Amniotic epithelial cell (primary cell): Measurements from ENCODE around the gene TMUB2.
A peak's percentile ranks its signal among the peaks of the same experiment; 100 is the strongest.

Experiments
- DNase-seq: peaks from one replicate; pipeline ENCODE4 v3.0.0-alpha.2; 2010; ENCODE audit warnings: low read depth

TMUB2 gene

DNA sequence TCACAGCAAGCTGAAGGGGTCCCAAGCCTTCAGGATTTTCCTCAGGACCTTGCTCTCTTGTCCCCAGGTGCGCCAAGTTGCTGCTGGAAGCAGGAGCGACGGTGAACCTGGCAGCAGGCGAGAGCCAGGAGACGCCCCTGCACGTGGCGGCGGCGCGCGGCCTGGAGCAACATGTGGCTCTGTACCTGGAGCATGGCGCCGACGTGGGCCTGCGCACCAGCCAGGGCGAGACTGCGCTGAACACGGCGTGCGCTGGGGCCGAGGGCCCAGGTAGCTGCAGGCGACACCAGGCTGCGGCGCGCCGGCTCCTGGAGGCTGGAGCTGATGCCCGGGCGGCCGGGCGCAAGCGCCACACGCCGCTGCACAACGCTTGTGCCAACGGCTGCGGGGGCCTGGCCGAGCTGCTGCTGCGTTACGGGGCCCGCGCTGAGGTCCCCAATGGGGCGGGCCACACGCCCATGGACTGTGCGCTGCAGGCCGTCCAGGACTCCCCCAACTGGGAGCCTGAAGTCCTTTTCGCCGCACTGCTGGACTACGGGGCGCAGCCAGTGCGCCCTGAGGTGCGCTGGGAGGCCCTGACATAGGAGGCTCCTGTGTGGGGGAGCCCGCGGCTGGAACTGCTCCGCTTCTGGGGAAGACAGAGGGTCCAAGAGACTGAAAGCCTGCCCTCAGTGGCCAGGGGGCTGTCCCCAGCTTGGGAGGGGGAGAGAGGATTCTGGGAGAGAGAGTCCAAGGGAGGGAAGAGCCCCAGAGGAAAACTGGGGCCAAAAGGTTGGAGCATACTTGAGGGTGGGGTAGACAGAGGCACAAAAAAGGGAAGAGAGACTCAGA is 9.9 kb upstream of the TMUB2 start:
- DNase-seq: no peak

DNA sequence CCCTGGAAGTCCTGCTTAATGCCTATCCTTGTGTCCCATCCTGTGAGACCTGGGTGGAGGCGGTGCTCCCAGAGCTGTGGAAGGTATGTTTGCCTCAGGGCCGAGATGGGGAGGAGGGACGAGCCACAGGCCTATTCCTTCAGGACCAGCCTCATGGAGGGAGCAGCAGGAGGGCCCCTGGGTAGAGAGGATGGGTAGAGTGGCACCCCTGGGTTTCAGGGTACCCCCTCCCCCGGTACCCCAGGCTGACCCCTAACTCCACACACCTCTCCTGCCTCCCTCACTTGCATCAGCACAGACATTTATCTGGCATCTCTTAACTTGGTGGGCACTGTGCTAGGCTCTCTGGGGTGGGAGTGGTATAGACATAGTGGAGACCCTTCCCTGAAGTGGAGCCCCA is 9.1 kb upstream of the TMUB2 start:
- no peak for DNase-seq

DNA sequence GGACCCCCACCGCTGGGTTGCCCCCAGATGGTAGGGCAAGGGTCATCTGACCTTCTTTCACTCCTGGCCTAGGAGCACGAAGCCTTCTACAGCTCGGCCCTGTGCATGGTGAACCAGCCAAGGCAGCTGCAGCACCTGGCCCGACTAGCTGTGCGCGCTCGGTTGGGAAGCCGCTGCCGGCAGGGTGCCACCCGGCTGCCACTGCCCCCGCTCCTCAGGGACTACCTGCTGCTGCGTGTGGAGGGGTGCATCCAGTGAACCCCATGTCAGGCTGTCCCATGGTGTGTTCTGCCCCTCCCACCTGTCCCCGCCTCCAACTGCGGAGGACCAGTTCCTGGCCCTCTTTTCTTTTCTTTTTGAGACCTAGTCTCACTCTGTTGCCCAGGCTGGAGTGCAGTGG is 8.6 kb upstream of the TMUB2 start:
- DNase-seq: no peak

DNA sequence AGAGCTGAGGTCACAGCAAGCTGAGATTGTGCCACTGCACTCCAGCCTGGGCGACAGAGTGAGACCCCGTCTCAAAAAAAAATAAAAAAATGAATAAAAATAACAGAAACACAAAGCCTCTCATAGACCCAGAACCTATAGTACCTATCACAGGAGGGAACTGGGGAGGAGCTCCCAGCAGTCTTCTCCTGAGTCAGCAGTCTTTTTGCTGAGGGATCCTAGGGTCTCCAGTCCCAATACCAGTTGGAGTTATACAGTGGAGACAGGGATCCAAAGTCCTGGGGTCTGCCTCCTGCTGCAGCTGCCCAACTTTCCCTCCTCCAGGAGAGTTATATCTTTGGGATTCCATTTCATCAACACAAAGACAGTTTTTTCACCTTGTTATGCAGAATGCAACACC is 3.7 kb upstream of the TMUB2 start:
- DNase-seq: no peak

DNA sequence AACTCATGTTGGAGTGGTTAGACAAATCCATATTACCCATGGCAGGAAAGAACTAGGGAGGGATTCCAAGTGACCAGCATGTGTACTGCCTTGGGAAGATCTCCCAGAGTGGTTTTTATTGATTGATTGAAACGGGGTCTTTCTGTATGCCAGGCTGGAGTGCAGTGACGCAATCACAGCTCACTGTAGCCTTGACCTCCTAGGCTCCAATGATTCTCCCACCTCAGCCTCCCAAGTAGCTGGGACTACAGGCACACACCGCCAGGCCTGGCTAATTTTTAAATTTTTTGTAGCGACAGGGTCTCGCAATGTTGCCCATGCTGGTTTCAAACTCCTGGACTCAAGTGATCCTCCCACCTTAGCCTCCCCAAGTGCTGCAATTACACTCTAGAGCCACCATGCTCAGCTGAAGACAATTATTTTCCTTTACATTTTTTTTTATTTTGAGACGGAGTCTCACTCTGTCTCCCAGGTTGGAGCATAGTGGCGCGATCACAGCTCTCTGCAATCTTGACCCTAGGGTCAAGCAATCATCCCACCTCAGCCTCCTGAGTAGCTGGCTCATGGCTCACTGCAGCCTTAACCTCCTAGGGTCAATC is 2.5 kb upstream of the TMUB2 start:
- no peak for DNase-seq

DNA sequence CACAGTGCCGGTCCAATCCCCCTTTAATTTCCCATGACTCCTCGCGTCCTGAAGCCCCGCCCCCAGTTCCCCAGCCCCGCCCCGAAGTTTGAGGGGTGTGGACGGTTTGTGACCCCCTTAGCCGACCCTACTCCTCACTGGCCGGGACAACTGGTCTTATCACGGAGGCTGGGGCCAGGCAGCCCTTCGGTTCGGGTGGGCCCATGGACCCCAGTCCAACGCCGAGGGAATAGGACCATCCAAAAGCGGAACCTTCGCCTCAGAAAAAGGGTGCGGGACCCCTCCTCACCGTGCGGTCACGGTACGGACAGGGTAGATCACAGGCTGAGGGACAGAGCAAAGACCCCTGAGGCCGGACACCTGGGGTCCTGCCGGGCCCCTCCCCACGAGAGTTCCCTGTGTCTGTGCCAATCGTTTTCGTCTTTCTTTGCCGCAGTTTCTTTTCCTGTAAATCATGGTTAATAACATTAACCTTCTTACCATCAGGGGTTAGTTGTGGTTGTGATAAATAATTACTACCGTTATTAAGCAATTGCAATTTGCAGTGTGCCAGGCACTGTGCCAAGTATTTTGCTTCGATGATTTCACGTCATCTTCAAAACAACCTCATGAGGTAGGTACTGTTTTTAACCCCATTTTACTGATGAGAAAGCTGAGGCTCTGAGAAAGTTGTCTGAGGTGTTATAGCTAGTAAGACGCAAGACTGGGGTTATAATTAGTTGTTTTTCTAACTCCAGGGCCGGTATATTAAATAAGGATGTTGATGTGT is 543 bp downstream of the TMUB2 start:
- peak; percentile 79 for DNase-seq

DNA sequence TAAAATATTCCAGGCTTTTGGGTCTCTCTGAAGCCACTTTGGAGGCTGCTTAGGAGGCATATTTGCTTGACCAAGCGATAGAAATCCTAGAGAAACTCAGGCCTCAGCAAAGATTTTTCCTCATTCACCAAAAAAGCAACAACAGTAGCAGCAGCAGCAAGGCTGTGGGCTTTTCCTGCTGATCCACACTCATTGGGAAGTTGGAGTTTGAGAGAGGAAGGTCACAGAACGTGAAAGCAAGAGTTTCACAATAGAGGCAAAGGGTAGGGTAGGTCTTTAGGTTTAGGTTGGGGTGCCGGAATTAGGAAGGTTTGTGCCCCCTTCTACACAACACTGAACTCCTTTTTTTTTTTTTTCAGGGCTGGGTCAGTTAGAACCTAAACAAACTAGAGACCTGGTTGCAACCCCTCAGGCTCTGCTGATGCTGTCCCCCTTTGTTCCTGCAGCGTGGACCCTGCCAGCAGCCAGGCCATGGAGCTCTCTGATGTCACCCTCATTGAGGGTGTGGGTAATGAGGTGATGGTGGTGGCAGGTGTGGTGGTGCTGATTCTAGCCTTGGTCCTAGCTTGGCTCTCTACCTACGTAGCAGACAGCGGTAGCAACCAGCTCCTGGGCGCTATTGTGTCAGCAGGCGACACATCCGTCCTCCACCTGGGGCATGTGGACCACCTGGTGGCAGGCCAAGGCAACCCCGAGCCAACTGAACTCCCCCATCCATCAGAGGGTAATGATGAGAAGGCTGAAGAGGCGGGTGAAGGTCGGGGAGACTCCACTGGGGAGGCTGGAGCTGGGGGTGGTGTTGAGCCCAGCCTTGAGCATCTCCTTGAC is 2.0 kb downstream of the TMUB2 start:
- DNase-seq: no peak

DNA sequence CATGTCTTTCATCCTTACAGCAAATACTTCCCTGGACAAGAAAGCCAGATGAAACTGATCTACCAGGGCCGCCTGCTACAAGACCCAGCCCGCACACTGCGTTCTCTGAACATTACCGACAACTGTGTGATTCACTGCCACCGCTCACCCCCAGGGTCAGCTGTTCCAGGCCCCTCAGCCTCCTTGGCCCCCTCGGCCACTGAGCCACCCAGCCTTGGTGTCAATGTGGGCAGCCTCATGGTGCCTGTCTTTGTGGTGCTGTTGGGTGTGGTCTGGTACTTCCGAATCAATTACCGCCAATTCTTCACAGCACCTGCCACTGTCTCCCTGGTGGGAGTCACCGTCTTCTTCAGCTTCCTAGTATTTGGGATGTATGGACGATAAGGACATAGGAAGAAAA is 3.7 kb downstream of the TMUB2 start:
- DNase-seq: no peak

DNA sequence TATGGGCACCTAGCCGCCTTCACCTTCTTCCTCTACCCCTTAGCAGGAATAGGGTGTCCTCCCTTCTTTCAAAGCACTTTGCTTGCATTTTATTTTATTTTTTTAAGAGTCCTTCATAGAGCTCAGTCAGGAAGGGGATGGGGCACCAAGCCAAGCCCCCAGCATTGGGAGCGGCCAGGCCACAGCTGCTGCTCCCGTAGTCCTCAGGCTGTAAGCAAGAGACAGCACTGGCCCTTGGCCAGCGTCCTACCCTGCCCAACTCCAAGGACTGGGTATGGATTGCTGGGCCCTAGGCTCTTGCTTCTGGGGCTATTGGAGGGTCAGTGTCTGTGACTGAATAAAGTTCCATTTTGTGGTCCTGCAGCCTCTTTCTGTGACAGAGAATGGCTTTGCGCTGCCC is 4.6 kb downstream of the TMUB2 start:
- DNase-seq: no peak

DNA sequence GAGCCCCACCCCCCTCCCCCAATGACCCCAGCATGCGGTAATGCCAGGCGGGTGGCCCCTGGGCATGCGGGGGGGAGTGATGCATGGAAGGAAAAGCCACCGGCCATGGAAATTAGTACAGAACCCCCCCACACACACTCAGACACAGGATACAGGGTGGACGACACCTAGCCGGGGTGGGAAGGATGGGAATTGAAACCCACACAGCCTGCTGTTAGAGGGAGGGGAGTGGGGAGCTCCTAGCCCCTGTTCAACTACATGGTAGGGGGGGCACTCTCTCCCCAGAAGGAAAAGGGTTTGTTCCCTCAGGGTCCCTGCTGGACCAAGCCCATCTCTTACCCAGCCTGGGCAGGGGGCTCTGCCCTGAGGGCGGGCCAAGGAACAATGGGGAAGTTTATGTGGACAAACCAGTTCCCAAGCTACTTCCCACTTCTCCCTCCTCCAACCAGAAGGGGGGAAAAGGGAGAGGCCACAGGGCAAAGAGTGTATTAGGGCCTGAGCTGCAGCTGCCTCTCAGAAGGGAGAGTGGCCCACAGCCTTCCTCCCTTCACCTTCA is 5.2 kb downstream of the TMUB2 start:
- no peak for DNase-seq

DNA sequence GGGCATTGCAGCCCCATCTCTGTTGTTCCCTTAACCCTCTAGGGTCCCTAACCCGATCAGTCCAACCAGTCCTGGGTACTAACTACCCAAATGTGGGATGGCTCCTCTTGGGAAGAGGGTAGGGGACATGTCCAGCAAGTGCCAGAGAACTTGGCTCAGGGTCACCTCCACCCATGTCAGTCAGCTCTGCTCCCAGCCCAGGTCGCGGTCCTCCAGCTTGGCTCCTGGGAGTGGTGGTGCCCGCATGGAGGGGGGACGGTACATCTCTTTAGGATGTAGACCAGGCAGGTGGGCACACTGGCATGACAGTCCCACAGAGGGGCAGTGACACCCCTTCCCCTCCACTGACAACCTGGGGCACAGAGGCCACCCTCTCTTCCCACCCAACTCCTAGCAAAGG is 6.0 kb downstream of the TMUB2 start:
- DNase-seq: no peak

DNA sequence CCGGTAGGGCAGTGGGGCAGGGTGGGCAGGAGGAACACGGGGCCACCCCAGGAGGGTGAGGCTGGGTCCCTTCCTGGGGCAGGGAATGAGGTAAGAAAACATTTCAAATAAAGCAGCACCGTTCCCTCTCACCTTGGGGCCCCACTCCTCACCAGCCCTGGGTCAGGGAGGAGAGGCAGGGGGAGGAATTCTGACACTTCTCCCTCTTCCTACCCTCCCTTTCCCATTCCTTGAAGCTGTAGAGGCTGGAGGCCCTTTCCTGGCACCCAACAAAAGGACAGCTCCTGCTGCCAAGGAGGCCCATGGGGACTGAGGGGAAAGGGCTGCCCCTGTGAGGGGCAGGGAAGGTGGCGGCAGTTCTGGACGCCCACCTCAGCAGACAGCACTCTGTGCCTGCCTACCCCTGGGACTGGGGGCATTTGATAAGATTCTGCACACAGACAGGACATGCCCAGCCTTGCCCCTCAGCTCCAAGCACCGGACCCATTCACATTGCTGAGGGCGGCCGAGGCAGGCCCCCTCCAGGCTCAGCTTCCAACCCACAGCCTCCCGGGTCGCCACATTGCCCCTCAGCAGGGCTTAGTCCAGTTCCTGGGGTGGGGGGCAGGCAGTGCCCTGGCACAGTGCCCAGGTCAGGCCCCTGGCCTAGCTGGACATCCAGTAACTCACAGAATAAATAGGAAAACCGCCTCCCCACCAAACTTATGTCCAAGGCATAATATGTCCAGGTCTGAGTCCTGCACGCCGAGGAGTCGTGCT is 6.7 kb downstream of the TMUB2 start:
- no peak for DNase-seq

DNA sequence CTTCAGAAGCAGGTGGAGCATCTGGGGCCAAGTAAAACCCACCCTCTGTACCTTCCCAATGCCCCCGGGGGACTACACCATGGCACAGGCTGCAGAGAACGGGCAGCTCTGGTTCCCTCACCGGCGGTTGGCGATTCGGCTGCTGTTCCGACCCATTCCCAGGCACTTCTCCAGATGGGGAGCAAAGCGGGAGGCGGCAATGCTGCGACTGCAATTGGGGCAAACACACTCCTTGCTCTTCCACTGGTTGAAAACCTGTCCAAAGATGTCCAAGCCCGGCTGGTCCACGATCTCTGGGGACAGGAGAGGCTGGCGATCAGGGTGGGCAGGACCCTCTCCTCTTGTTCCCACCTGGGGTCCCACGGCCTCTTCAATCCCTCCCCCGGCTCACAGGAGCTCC is 10.3 kb downstream of the TMUB2 start:
- no peak for DNase-seq

DNA sequence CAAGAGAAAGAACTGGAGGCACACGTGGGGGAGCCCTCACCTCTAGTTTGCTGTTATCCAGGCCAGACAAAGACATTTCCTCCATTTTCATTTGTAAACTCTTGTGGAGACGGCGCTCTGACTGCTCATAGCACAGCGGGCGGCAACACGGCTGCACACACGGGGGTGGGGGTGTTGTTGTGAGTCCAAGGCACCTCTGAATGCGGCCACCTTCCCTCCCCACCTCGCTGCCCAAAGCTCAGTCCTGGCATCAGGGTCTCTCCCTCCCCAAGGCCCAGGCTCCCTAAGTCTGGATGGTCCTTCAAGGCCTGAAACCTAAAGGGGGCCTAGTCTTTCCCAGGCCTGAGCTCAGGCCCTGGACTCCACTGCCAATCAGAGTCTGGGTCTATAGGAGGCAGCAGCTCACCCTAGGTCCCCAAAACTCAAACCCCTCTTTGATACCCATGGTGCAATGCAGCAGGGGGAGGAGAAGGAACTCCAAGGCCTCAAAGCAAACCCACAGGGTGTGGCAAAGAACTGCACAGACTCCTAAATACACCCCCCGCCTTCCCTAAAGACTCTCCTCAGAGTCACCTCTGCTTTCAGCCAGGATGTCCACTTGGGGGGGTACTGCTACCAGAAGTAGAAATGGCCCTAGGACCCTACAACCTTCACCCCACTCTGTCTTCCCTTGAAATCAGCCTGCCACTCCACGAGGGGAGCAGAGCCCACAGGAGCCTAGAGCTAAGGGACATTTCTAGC is 11.4 kb downstream of the TMUB2 start:
- no peak for DNase-seq

DNA sequence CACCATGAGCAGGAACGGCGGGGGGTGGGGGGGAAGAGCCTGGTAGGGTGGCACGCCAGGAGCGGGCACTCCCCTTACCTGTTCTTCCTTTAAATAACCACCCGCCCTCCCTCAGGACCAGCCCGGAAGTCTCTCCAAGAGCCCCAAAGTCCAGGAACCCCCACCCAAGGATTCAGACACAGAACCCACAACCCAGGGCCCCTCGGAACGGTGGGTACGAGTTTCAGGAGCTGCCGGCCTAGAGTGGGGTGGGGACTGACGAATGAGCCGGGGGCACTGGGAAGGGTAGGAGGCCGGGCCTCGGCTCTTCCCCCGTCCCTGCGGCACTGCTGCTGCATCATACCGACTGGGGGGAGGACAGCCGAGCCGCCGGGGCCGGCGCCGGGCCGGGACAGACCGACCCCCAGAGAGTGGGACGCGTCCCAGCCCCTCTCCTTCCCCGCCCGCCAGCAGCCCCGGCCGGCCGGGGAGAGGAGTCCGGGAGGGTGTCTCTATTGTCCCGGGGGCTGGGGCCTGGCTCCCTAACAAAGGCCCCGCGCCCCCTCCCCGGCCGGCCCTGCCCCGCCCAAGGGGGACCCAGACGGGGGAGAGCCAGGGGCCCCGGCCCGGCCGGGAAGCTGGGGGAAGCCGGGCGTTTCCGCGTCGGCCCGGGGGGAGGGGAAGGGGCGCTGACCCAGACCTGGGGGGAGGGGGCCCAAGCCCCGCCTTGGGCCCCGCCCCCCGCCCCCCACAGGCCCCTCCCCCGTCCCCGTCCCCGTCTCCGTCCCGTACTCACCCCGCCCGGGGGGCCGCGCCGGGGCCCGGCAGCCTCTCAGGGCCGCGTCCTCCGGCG is 12.2 kb downstream of the TMUB2 start:
- DNase-seq: peak; percentile 36

DNA sequence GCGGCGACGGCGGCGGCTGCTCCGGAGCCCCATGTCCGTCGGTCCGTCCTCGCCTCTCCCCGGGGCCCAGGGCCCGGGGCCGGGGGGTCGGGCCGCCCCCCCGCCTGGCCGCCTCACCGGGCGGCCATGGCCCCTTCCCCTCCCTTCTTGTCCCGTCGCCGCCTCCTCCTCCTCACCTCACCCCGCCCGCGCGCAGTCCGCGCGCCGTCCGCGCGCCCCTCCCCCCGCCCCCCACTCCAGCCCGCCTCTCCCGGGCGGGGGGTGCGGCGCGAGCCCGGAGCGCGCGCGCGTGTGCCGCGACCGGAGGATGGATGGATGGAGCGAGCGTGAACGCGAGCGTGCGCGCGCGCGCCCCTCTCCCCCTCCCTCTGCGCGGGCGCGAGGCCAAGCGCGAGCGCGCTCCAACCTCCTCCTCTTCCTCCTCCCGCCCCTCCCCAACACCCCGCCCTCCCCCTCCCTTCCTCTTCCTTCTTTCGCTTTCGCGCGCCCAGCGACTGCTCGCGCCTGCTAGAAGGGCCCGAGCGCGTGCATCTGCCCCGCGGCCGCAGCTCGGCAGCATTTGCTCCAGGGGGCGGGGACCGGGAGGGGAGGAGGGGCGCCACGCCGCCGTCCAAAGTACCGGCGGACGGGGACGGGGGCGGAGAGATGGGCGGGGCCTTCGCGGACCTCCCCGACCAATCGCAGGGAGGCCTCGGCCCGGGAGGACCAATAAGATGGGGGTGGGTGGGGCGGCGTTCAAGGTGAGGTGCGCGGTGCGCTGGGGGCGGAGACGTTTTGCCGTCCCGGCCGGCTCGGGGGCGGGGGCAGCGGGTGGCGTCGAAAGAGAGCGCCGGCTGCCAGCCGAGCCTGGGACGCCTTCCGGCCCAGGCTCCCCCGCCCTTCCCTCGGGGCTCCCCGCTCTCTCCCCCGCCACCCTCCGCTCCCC is 13.0 kb downstream of the TMUB2 start, which contains the start of gene ATXN7L3:
Gene ATXN7L3 (minus strand): TSS at position 332 of the 925 bp plus-strand sequence. CDS start 1,814 bp downstream, outside the sequence.
- peak; percentile 96 for DNase-seq

DNA sequence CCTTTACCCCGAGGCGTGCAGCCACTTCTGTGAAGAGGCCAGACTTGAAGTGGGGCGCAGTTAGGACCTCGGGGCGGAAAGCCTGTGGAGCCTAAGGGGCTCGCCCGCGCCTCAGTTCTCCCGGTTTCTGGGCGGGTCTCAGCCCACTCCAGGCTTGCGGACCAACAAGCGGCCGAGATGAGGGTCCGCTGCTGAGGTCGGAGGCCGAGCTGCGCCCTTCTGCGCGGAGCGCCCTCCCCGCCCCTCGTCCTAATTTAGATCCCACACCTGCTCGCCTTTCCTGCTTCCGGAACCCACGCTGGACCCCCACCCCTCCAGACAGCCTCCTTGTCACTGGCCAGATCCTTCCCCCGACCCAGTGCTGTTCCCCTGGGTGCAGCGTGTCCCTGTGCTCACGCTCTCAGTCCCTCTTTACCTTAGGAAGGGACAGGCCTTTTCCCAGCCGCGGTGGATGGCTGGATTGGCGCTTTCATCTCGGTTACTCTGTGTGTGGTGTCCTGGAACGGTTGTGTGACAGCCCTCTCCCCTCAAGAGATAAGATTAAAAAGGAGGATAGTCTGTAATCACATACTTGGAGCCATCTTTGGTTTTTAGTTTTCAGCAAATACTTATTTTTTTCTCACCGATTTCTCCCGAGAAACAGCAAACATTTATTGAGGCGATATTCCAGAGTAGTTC is 13.8 kb downstream of the TMUB2 start:
- DNase-seq: no peak

DNA sequence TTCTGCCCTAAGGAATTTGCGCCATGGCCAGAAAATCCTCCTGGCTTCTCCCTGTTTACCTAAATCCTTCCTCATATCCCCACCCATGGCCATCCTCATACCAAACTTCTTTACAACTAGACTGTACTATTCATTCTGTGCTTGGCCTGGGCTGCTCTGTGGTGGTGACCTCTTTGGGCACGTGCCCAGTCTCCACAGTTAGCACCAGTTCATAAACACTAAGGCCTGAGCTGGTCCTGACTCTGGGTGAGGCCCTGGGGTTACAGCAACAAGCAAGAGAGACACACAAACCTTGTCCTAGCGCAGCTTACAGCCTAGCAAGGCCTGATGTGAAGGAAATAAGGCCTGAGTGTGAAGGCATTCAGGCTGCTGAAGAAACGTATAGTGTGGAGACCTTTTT is 16.0 kb downstream of the TMUB2 start:
- DNase-seq: no peak
